OCI-LY7 (cell line): Measurements from ENCODE around the gene DBET. TPM values are rescaled to one million over a fixed set of nuclear protein-coding genes. Genes with fewer than 3 reads are reported as not detected.
"Not testable (repeated sequence)": the region's sequence is repeated elsewhere in the genome, so short reads cannot be mapped to it uniquely, and the experiment has no call there.

Experiments
- BruUV-seq: library from RNA; stranded (reverse); fragments of 400-500 nt; replicated peaks from 2 replicates; lab custom pipeline; 2021; lab: Mats Ljungman, UMichigan
- CTCF ChIA-PET: fragments of 300-600 bp; sonication (Branson Sonifier 250); formaldehyde crosslinking; loops from one replicate; lab custom pipeline; 2022; ENCODE audit warnings: antibody characterized with exemption; ENCODE audit not compliant: unreplicated experiment; lab: Charles Lee
- POLR2A ChIA-PET: fragments of 300-600 bp; sonication (Branson Sonifier 250); formaldehyde crosslinking; loops from one replicate; lab custom pipeline; 2022; ENCODE audit warnings: antibody characterized with exemption; lab: Charles Lee
- DNase-seq: peaks from one replicate; pipeline ENCODE4 v3.0.0-alpha.2; 2015; ENCODE audit warnings: low spot score
- H2AFZ ChIP-seq: fragments of 200-600 bp; sonication (generic), shearing (Covaris generic); 2 replicates; pipeline ENCODE4 v1.6.1; 2014; ENCODE audit warnings: mild to moderate bottlenecking, antibody characterized with exemption, low read length, moderate library complexity
- H3K27ac ChIP-seq: fragments of 200-600 bp; sonication (generic); 2 replicates; pipeline ENCODE4 v1.5.1; 2014; ENCODE audit warnings: mixed run types, low read depth, mild to moderate bottlenecking, moderate library complexity, low read length, inconsistent platforms; ENCODE audit not compliant: poor library complexity, severe bottlenecking
- H3K36me3 ChIP-seq: fragments of 200-600 bp; sonication (generic); 2 replicates; pipeline ENCODE4 v1.6.1; 2014; ENCODE audit warnings: mild to moderate bottlenecking, antibody characterized with exemption, low read length, moderate library complexity, mixed read lengths; ENCODE audit not compliant: insufficient read depth
- H3K4me1 ChIP-seq: fragments of 200-600 bp; sonication (generic); 2 replicates; pipeline ENCODE4 v1.5.1; 2014; ENCODE audit warnings: mild to moderate bottlenecking, low read length; ENCODE audit not compliant: insufficient read depth, poor library complexity, severe bottlenecking
- H3K4me2 ChIP-seq: fragments of 200-600 bp; sonication (generic); 2 replicates; pipeline ENCODE4 v1.6.1; 2014; ENCODE audit warnings: mild to moderate bottlenecking, low read length
- H3K4me3 ChIP-seq: fragments of 200-600 bp; sonication (generic); 2 replicates; pipeline ENCODE4 v1.5.1; 2014; ENCODE audit warnings: mild to moderate bottlenecking, low read depth, low read length; ENCODE audit not compliant: poor library complexity, severe bottlenecking
- H3K79me2 ChIP-seq: fragments of 200-600 bp; sonication (generic); 2 replicates; pipeline ENCODE4 v1.6.1; 2016; ENCODE audit warnings: low read depth, mild to moderate bottlenecking, low read length, moderate library complexity, mixed read lengths; ENCODE audit not compliant: insufficient read depth
- H3K9me2 ChIP-seq: fragments of 200-600 bp; sonication (generic); 2 replicates; pipeline ENCODE4 v1.6.1; 2016; ENCODE audit warnings: mild to moderate bottlenecking, low read length, mixed read lengths; ENCODE audit not compliant: insufficient read depth
- H3K9me3 ChIP-seq: fragments of 200-600 bp; sonication (generic); 2 replicates; pipeline ENCODE4 v1.6.1; 2014; ENCODE audit warnings: mild to moderate bottlenecking, mixed run types, low read length, mixed read lengths
- H4K20me1 ChIP-seq: fragments of 200-600 bp; sonication (generic); 2 replicates; pipeline ENCODE4 v1.6.1; 2014; ENCODE audit warnings: mild to moderate bottlenecking, antibody characterized with exemption, low read length, moderate library complexity, mixed read lengths; ENCODE audit not compliant: insufficient read depth
- CTCF ChIP-seq: fragments of 200-600 bp; sonication (generic); conservative IDR thresholded peaks from 2 replicates; pipeline ENCODE4 v1.5.1; 2014; ENCODE audit warnings: mild to moderate bottlenecking, antibody characterized with exemption, low read length, moderate library complexity, mixed read lengths
- EZH2phosphoT487 ChIP-seq: fragments of 200-600 bp; sonication (generic); IDR thresholded peaks from 2 replicates; pipeline ENCODE4 v1.6.1; 2018; ENCODE audit warnings: low read depth, borderline replicate concordance, mild to moderate bottlenecking, mixed run types, antibody characterized with exemption, low read length, moderate library complexity, mixed read lengths
- intact Hi-C: fragments of 100-400 bp; cut with micrococcal nuclease; formaldehyde crosslinking; loops from one replicate; pipeline ENCODE4 v1.10.0; 2022; ENCODE audit not compliant: unreplicated experiment
- total RNA-seq, 2 experiments: library from RNA; depleted of rRNA in 1 of 2; stranded (reverse); fragments of >200 nt in 1 of 2; shearing (Covaris generic) in 1 of 2; gene quantifications; 2 replicates each; pipeline ENCODE4 v1.2.3, GENCODE V29; 2014 to 2022

Gene DBET
- total RNA-seq, 2 experiments from 2014 or later: not detected

- no peaks in the 10 kb centered on the region for H3K9me2 ChIP-seq
- no peak overlapping the region for H3K27ac ChIP-seq
- no peaks in the 10 kb centered on the region for H4K20me1 ChIP-seq
- H3K4me3 ChIP-seq: no peak overlapping the region
- no peaks in the 10 kb centered on the region for H3K9me3 ChIP-seq
- POLR2A ChIA-PET: no interaction called here
- BruUV-seq: no TSS peak
- no peaks in the 10 kb centered on the region for H3K79me2 ChIP-seq
- intact Hi-C loops: no loop called here
- H2AFZ ChIP-seq: no peak overlapping the region
- no peaks in the 10 kb centered on the region for H3K36me3 ChIP-seq
- CTCF ChIA-PET: no interaction called here
- no peak for TF ChIP-seq CTCF
- TF ChIP-seq EZH2phosphoT487: no peak
- H3K4me2 ChIP-seq: no peak overlapping the region
- no peak for DNase-seq
- no peaks in the 10 kb centered on the region for H3K4me1 ChIP-seq
Measured at GRCh38 chr4:190020790-190021717, 43.2 kb upstream of the DBET start.

- H3K4me1 ChIP-seq, H3K9me2 ChIP-seq, CTCF ChIA-PET, H3K36me3 ChIP-seq, H4K20me1 ChIP-seq, DNase-seq, BruUV-seq, H3K27ac ChIP-seq, H2AFZ ChIP-seq, H3K4me3 ChIP-seq, POLR2A ChIA-PET, intact Hi-C loops, H3K79me2 ChIP-seq, H3K4me2 ChIP-seq, H3K9me3 ChIP-seq: not testable (repeated sequence)
Measured at GRCh38 chr4:190021973-190022372, 42.3 kb upstream of the DBET start.

GRCh38 chr4:190022614-190023281 is 41.6 kb upstream of the DBET start:
- H4K20me1 ChIP-seq, CTCF ChIA-PET, H3K79me2 ChIP-seq, H3K4me2 ChIP-seq, H3K4me1 ChIP-seq, H3K36me3 ChIP-seq, H3K27ac ChIP-seq, H2AFZ ChIP-seq, BruUV-seq, DNase-seq, H3K9me3 ChIP-seq, intact Hi-C loops, H3K4me3 ChIP-seq, POLR2A ChIA-PET, H3K9me2 ChIP-seq: not testable (repeated sequence)

- POLR2A ChIA-PET, BruUV-seq, CTCF ChIA-PET: not testable (repeated sequence)
Measured at GRCh38 chr4:190027156-190027555, 37.1 kb upstream of the DBET start, which contains the start of gene FRG2. TSS of gene FRG2 (minus strand) at chr4:190027256. CDS start at chr4:190027204, 52 bp downstream.

GRCh38 chr4:190031264-190031663 is 33.0 kb upstream of the DBET start:
- CTCF ChIA-PET, intact Hi-C loops, H2AFZ ChIP-seq, H3K4me2 ChIP-seq, DNase-seq, H3K27ac ChIP-seq, POLR2A ChIA-PET, H4K20me1 ChIP-seq, H3K4me1 ChIP-seq, H3K79me2 ChIP-seq, H3K4me3 ChIP-seq, BruUV-seq, H3K9me2 ChIP-seq, H3K9me3 ChIP-seq, H3K36me3 ChIP-seq: not testable (repeated sequence)

More at GRCh38 chr4:190027156-190027555, 37.1 kb upstream of the DBET start, which contains the start of gene FRG2:
- H4K20me1 ChIP-seq, intact Hi-C loops, H3K4me3 ChIP-seq, H3K9me2 ChIP-seq, H3K4me1 ChIP-seq, H2AFZ ChIP-seq, H3K27ac ChIP-seq, H3K36me3 ChIP-seq, H3K9me3 ChIP-seq, H3K4me2 ChIP-seq, DNase-seq, H3K79me2 ChIP-seq: not testable (repeated sequence)
